22Rv1 (cell line): ENCODE data around the gene ACTL8.

Experiments used
- H3K27ac ChIP-seq: fragments of 450-650 bp; 2 replicates; pipeline ENCODE4 v1.5.1; 2017
- ZFX ChIP-seq: fragments of 450-650 bp; IDR thresholded peaks from 2 replicates; pipeline ENCODE4 v1.6.1; 2017; ENCODE audit warnings: antibody characterized with exemption, borderline replicate concordance
- TF ChIP-seq, protein P1 (sequence below): fragments of 450-650 bp; IDR thresholded peaks from 2 replicates; pipeline ENCODE4 v1.5.1; 2017; ENCODE audit warnings: mild to moderate bottlenecking

Gene ACTL8

DNA sequence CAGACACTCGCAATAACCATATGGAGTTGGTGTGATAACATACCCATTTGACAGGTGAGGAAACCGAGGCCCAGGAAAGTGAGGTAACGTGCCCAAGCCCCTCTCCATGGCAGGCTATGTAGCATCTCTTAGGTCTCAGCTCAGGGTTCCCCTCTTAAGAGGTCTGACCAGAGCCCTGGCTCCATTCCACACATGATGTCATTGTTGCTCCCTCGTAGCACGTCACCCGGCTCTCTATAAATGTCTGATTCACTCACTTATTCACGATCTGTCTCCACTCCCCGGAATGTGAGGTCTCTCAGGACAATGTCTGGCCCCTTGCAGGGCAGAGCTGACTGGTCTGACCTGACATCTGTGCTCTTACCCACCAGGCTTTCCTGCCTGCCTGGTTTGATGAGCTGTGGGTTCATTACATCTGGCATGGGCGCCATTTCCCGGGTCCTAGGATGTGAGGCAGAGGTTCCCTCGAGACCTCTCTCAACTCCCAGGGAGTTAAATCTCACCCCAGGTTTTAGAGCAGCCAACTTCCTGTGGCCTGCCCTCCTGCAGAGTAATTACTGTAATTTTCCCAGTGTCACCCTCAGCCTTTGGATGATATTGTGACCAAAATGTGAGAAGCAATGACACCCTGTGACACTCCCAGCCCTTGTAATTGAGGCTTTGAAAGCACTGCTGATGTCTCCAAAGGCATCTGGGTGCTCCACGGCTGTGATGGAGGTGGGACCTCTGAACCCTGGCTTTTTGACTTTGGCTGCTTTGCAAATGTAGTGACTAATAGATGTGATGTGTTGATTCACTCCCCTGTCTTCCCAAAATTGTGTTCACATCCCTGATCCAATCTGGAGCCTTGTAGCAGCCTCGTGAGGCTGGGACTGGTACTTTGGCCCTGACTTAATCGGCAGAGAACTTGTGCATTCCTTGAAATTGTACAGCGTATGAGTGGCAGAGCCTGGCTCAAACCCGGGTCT lies 10.6 kb downstream of the ACTL8 start:
- H3K27ac ChIP-seq = no peak overlapping the region
- TF ChIP-seq, protein P1, sequence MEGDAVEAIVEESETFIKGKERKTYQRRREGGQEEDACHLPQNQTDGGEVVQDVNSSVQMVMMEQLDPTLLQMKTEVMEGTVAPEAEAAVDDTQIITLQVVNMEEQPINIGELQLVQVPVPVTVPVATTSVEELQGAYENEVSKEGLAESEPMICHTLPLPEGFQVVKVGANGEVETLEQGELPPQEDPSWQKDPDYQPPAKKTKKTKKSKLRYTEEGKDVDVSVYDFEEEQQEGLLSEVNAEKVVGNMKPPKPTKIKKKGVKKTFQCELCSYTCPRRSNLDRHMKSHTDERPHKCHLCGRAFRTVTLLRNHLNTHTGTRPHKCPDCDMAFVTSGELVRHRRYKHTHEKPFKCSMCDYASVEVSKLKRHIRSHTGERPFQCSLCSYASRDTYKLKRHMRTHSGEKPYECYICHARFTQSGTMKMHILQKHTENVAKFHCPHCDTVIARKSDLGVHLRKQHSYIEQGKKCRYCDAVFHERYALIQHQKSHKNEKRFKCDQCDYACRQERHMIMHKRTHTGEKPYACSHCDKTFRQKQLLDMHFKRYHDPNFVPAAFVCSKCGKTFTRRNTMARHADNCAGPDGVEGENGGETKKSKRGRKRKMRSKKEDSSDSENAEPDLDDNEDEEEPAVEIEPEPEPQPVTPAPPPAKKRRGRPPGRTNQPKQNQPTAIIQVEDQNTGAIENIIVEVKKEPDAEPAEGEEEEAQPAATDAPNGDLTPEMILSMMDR = no peak
- no peak for TF ChIP-seq ZFX

DNA sequence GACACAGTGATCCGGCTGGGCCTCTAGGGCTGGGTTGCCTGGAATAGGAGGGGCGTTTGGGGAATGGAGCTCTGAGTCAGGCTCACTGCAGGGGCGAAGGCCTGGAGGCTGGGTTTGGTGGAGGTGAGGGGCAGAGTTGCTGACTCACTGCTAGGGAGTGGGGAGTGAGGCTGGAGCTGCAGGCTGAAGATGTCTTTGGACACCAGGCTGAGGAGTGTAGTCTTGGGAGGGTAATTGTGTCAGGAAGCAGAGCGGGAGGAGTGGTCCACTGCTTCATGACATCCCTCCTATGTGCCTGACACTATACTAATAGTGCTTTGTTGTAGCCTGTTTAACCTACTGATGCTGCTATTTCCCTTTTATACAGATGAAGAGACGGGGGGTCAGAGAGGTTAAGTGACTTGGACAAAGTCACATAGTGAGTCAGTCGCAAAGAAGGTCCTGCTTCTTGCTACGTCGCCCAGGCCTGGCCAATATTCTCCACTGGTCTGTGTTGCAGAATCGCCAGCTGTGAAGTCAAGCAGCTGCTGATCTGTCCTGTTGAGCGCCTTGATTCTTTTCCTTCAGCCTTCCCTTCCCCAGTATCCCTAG lies 13.6 kb downstream of the ACTL8 start:
- no peak for TF ChIP-seq ZFX
- TF ChIP-seq, protein P1 = no peak
- no peak overlapping the region for H3K27ac ChIP-seq

DNA sequence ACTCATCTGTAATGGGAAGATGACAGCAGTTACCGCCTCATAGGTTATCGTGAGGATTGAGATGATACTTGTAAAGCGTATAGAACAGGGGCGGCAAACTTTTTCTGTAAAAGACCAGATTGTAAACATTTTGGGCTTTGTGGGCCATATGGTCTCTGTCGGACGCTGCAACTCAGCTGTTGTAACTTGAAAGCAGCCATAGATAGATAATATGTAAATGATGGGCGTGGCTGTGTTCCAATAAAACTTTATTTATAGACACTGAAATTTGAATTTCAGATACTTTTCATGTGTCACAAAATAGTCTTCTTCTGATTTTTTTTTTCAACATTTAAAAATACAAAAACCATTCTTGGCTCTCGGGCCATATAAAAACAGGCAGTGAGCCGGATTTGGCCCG lies 15.8 kb downstream of the ACTL8 start:
- TF ChIP-seq ZFX = no peak
- TF ChIP-seq, protein P1 = no peak
- no peak overlapping the region for H3K27ac ChIP-seq

DNA sequence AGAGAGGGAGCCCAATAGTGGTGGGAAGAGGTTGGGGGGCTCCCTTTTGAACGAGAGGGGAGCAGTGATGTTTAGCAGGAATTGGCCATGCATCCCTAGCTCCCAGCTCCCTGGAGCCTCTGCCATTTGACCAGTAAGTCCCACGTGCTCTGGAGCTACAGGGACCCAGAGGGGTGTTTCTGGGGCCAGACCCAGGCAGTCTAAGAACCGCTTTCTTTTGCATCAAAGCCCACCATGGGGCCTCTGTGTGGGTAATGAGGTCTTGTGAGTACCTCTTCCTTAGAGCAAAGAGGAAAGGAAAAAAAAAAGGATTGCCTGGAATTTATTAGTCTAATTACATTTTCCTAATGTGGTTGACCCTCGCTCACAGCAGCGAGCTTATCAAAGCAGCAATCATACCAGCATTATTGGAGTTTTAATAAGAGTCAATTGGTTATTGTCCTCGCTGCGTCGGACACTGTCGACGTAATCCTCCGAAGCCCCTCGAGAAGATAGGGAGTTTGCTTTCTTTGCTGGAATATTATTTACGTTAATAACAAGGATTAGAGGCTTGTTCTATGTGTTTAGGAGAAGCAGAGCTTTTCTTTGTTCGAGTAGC lies 17.6 kb downstream of the ACTL8 start:
- H3K27ac ChIP-seq = no peak overlapping the region
- TF ChIP-seq, protein P1 = no peak
- no peak for TF ChIP-seq ZFX

DNA sequence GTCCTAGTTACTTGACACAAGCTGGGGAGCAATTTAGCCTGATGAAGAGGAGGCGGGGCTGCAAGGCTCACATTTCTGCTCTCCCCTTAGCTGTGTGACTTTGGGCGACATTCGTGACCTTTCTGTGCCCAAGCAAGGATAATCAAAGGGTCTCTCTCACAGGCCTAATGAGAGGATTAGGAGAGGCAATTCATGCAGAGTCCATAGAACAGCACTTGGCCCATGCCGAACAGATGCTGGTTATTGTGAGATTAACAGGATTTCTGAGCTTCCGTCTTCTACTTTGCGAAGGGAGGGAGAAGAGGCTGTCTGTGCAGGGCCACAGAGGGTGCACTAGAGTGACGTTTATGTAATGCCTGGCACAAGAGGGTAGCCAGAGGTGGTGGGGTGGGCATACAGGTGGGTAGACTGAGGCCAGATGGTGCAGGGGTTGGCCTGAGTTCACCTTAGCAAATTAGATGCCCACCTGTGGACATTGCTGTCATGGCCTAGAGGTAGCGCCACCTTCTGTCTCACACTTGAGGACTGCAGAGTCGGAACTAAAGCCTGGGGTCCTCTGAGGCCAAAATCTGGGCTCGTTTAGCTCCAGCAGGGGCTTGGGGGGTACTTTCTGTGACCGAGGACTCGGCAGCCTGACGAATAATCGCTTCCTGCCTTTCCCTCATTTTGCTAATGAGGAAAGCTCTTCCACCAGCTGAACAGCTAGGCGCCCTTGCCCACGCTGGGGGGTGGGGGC lies 18.6 kb downstream of the ACTL8 start:
- no peak overlapping the region for H3K27ac ChIP-seq
- TF ChIP-seq, protein P1 = no peak
- TF ChIP-seq ZFX = no peak

DNA sequence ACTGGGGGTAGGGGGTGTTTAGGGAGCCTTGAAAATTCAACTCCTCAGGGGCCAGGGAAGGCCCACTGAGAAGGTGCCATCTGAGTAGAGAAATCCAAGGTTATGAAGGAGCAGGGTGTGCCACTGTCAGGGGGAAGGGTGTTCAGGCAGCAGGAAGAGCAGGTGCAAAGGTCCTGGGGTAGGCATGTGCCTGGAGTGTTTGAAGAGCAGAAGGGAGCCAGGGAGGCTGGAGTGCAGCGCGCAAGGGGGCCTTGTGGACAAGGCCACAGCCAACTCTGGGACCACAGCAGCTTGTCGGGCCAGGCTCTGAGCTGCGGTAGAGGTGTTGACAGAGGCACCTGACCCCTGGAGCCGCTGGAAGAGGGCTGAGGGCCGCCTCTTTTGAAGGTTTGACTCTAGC lies 19.3 kb downstream of the ACTL8 start:
- H3K27ac ChIP-seq = no peak overlapping the region
- TF ChIP-seq, protein P1 = no peak
- TF ChIP-seq ZFX = no peak
